K562 (cell line): ENCODE measurements around the gene PTGFR. TPM values are rescaled to one million over a fixed set of nuclear protein-coding genes. Genes with fewer than 3 reads are reported as not detected.

Experiments used
- ATAC-seq: fragments of 200-7000 bp; cut with Tn5 transposase; 3 replicates; pipeline ENCODE4 v1.9.1; 2020; ENCODE audit warnings: moderate library complexity
- BruUV-seq: library from RNA; stranded (reverse); fragments of 400-500 nt; replicated peaks from 2 replicates; lab custom pipeline; 2021; lab: Mats Ljungman, UMichigan
- CTCF ChIA-PET: fragments of 300-600 bp; formaldehyde crosslinking; extraction: SDS; loops from one replicate; lab custom pipeline; 2021; ENCODE audit warnings: low intra/inter-chr PET ratio; lab: Yijun Ruan, JAX
- POLR2A ChIA-PET: fragments of 300-600, 350-650 bp; sonication (Branson Sonifier 250); formaldehyde crosslinking; extraction: SDS; loops from one replicate; lab custom pipeline; 2021; ENCODE audit warnings: antibody characterized with exemption, inconsistent platforms; lab: Yijun Ruan, JAX
- DNase-seq, 4 experiments: peaks; one replicate each; pipeline versions ENCODE4 v3.0.0 to v3.0.0-alpha.2; 2011 to 2018; ENCODE audit warnings: low spot score in 3 of 4, mixed read lengths in 3 of 4; ENCODE audit errors: extremely low read depth in 1 of 4
- FAIRE-seq: peaks from 2 replicates; lab custom pipeline; 2011; peaks lifted over from hg19 to GRCh38; lab: Jason Lieb, UNC
- H2AFZ ChIP-seq: 2 replicates; pipeline ENCODE4 v1.6.0; 2011; ENCODE audit warnings: low read depth, low read length, control low read depth, inconsistent platforms
- H3K27ac ChIP-seq: fragments of 200-600 bp; 3 replicates; pipeline ENCODE4 v1.8.0; 2011; ENCODE audit warnings: low read depth, mild to moderate bottlenecking, control low read depth, inconsistent platforms, low read length, moderate library complexity, mixed read lengths; ENCODE audit errors: extremely low read depth
- H3K27me3 ChIP-seq, 2 experiments: fragments of 300-600 bp in 1 of 2; 2 replicates in 1 of 2; 3 replicates in 1 of 2; pipeline versions ENCODE4 v1.6.0 to v1.8.0; 2011; ENCODE audit warnings: inconsistent platforms in 2 of 2, low read length in 2 of 2, mild to moderate bottlenecking in 1 of 2, mixed read lengths in 1 of 2, moderate library complexity in 1 of 2; ENCODE audit not compliant: control insufficient read depth in 2 of 2, insufficient read depth in 2 of 2
- H3K36me3 ChIP-seq: fragments of 300-600 bp; 3 replicates; pipeline ENCODE4 v1.8.0; 2011; ENCODE audit warnings: mild to moderate bottlenecking, low read length, inconsistent platforms; ENCODE audit not compliant: control insufficient read depth, insufficient read depth
- H3K4me1 ChIP-seq, 2 experiments: fragments of 200-600 bp in 1 of 2; replicated peaks in 1 of 2; 2 replicates in 1 of 2; 3 replicates in 1 of 2; pipeline versions ENCODE4 v1.5.1 to v1.8.0; 2011; ENCODE audit warnings: inconsistent platforms in 2 of 2, low read length in 2 of 2, mild to moderate bottlenecking in 1 of 2, mixed read lengths in 1 of 2, moderate library complexity in 1 of 2; ENCODE audit not compliant: control insufficient read depth in 2 of 2, insufficient read depth in 2 of 2
- H3K4me2 ChIP-seq: 2 replicates; pipeline ENCODE4 v1.6.1; 2011; ENCODE audit warnings: low read length, control low read depth, inconsistent platforms, mixed read lengths; ENCODE audit not compliant: insufficient read depth
- H3K4me3 ChIP-seq: fragments of 200-600 bp; sonication (generic), shearing (Covaris generic); 2 replicates; pipeline ENCODE4 v1.5.1; 2016; ENCODE audit warnings: control low read depth, inconsistent platforms
- H3K79me2 ChIP-seq: fragments of 200-600 bp; 3 replicates; pipeline ENCODE4 v1.8.0; 2011; ENCODE audit warnings: low read length, inconsistent platforms; ENCODE audit not compliant: control insufficient read depth, insufficient read depth
- H3K9ac ChIP-seq, 2 experiments: 2 replicates each; pipeline versions ENCODE4 v1.6.0 to v1.6.1; 2011; ENCODE audit warnings: low read depth in 2 of 2, low read length in 2 of 2, control low read depth in 1 of 2, inconsistent platforms in 1 of 2, mild to moderate bottlenecking in 1 of 2, mixed read lengths in 1 of 2; ENCODE audit not compliant: insufficient read depth in 1 of 2
- H3K9me1 ChIP-seq: one replicate; pipeline ENCODE4 v1.6.0; 2011; ENCODE audit warnings: inconsistent platforms, mild to moderate bottlenecking, low read length, moderate library complexity; ENCODE audit not compliant: control insufficient read depth, insufficient read depth
- H3K9me3 ChIP-seq: replicated peaks from 2 replicates; pipeline ENCODE4 v1.5.1; 2011; ENCODE audit warnings: low read depth, low read length, inconsistent platforms; ENCODE audit not compliant: control insufficient read depth, insufficient read depth
- H4K20me1 ChIP-seq: replicated peaks from 2 replicates; pipeline ENCODE4 v1.6.1; 2011; ENCODE audit warnings: low read length, inconsistent platforms, mixed read lengths; ENCODE audit not compliant: control insufficient read depth, insufficient read depth
- BRD9 ChIP-seq: fragments of 450-650 bp; IDR thresholded peaks from 2 replicates; pipeline ENCODE4 v1.6.1; 2018; ENCODE audit warnings: low read depth; ENCODE audit not compliant: partially characterized antibody
- EP300 ChIP-seq: IDR thresholded peaks from 2 replicates; pipeline ENCODE4 v1.6.1; 2012; ENCODE audit warnings: low read length, improper control_type of control experiment
- ETS2 ChIP-seq: IDR thresholded peaks from 2 replicates; pipeline ENCODE4 v1.6.1; 2016; ENCODE audit warnings: borderline replicate concordance, missing genetic modification characterization, mild to moderate bottlenecking, moderate library complexity, missing compliant biosample characterization; ENCODE audit not compliant: poor library complexity, severe bottlenecking
- HBP1 ChIP-seq: fragments of 450-650 bp; formaldehyde crosslinking; IDR thresholded peaks from 2 replicates; pipeline ENCODE4 v1.4.0; 2022; ENCODE audit warnings: missing genetic modification characterization
- HOXB6 ChIP-seq: fragments of 250-450 bp; sonication (Bioruptor Pico); IDR thresholded peaks from 2 replicates; pipeline ENCODE4 v1.5.1; 2022; ENCODE audit warnings: mild to moderate bottlenecking, borderline replicate concordance
- IFI16 ChIP-seq: fragments of 250-450 bp; sonication (Bioruptor Pico); IDR thresholded peaks from 2 replicates; pipeline ENCODE4 v2.1.2; 2022; ENCODE audit warnings: mild to moderate bottlenecking, inconsistent platforms
- MTA1 ChIP-seq: fragments of 450-650 bp; IDR thresholded peaks from 2 replicates; pipeline ENCODE4 v1.6.1; 2017; ENCODE audit warnings: borderline replicate concordance
- MXD1 ChIP-seq: fragments of 250-450 bp; sonication (Bioruptor Pico); IDR thresholded peaks from 2 replicates; pipeline ENCODE4 v1.8.0; 2021; ENCODE audit warnings: borderline replicate concordance, mild to moderate bottlenecking, moderate library complexity; ENCODE audit not compliant: poor library complexity, severe bottlenecking
- PHTF2 ChIP-seq: fragments of 250-450 bp; sonication (Bioruptor Pico); IDR thresholded peaks from 2 replicates; pipeline ENCODE4 v1.5.0; 2021; ENCODE audit warnings: mild to moderate bottlenecking
- PML ChIP-seq: IDR thresholded peaks from 2 replicates; pipeline ENCODE4 v1.6.1; 2012; ENCODE audit warnings: low read length, inconsistent platforms
- STAT5B ChIP-seq: fragments of 250-450 bp; sonication (Bioruptor Pico); IDR thresholded peaks from 2 replicates; pipeline ENCODE4 v1.8.0; 2021; ENCODE audit warnings: mild to moderate bottlenecking, inconsistent platforms
- ZMIZ1 ChIP-seq, 2 experiments: fragments of 150-350 bp in 1 of 2; IDR thresholded peaks; 2 replicates each; pipeline ENCODE4 v1.6.1; 2012 to 2016; ENCODE audit warnings: low read depth in 2 of 2, low read length in 2 of 2, mild to moderate bottlenecking in 1 of 2, moderate library complexity in 1 of 2
- ZNF717 ChIP-seq: fragments of 250-450 bp; sonication (Bioruptor Pico); IDR thresholded peaks from 2 replicates; pipeline ENCODE4 v1.5.0; 2021
- WGBS: fragments of 100-300 bp; shearing (Covaris generic); methylation state at CpG from one replicate; pipeline ENCODE4 v1.1.6; 2016; ENCODE audit warnings: low coverage, mixed read lengths; ENCODE audit not compliant: insufficient coverage; ENCODE audit errors: missing lambda C conversion rate; 5-methylcytosine and 5-hydroxymethylcytosine counted together
- in situ Hi-C: fragments of 300-500 bp; cut with MboI; formaldehyde crosslinking; loops from 4 replicates; pipeline ENCODE4 v1.15.0; 2018; ENCODE audit warnings: inconsistent platforms, mixed read lengths
- intact Hi-C: fragments of 100-400 bp; cut with micrococcal nuclease; formaldehyde crosslinking; loops from 2 replicates; pipeline ENCODE4 v1.14.2; 2022
- polyA plus RNA-seq, 8 experiments: library from polyadenylated mRNA; depleted of rRNA in 4 of 8; stranded (reverse) in 5 of 8; unstranded in 3 of 8; fragments of >200 nt; fragmentation: Nextera tagmentation in 2 of 8; fragmentation: Illumina TruSeq in 1 of 8; extraction: Ambion mirVana in 2 of 8; extraction: Trizol in 1 of 8; gene quantifications; 2 replicates each; pipeline versions ENCODE4 v1.2.1 to v1.2.3, GENCODE V29; 2011 to 2014; ENCODE audit warnings: inconsistent platforms in 1 of 8, missing spikeins in 1 of 8
- total RNA-seq, 7 experiments: library from RNA; depleted of rRNA in 6 of 7; stranded (reverse); fragments of >200 nt in 6 of 7; fragmentation: Illumina TruSeq in 2 of 7; extraction: Trizol in 2 of 7; gene quantifications; 2 replicates each; pipeline versions ENCODE4 v1.2.1 to v1.2.3, GENCODE V29; 2011 to 2021; ENCODE audit warnings: low replicate concordance in 1 of 7

Gene PTGFR
- total and polyA plus RNA-seq, 9 of the 15 experiments (the other 6 are each of a cell fraction or from before 2014, with no cell fraction given) = 0.04 TPM; not detected in 8

GRCh38 chr1:78441921-78442320, 48.9 kb upstream of the PTGFR start:
- no TSS peak for BruUV-seq
- TF ChIP-seq PML = no peak
- TF ChIP-seq STAT5B (CRISPR knock-in tag) = no peak
- TF ChIP-seq EP300 = no peak
- no peaks in the 10 kb centered on the region for H3K36me3 ChIP-seq
- no peak overlapping the region for H2AFZ ChIP-seq
- ATAC-seq (no peak), FAIRE-seq (no peak), DNase-seq (no peak)
- no peaks in the 10 kb centered on the region for H3K4me1 ChIP-seq
- no peak overlapping the region for H3K27ac ChIP-seq
- no peak overlapping the region for H3K4me3 ChIP-seq
- H3K4me2 ChIP-seq = no peak overlapping the region
- in situ Hi-C loops (no loop called here), intact Hi-C loops (no loop called here)
- H4K20me1 ChIP-seq = no peaks in the 10 kb centered on the region
- no peaks in the 10 kb centered on the region for H3K27me3 ChIP-seq
- no peak overlapping the region for H3K9ac ChIP-seq
- no peaks in the 10 kb centered on the region for H3K9me1 ChIP-seq
- 0% methylated on average over 3 of the region's 3 CpGs for WGBS
- CTCF ChIA-PET = no interaction called here
- no peaks in the 10 kb centered on the region for H3K79me2 ChIP-seq
- no peaks in the 10 kb centered on the region for H3K9me3 ChIP-seq
- POLR2A ChIA-PET = no interaction called here

GRCh38 chr1:78447086-78447485, 43.7 kb upstream of the PTGFR start:
- Histone ChIP-seq H3K79me2 (no peaks in the 10 kb centered on the region), H2AFZ (no peak overlapping the region), H3K9me3 (no peaks in the 10 kb centered on the region), H3K36me3 (no peaks in the 10 kb centered on the region), H3K4me3 (no peak overlapping the region), H3K9ac (no peak overlapping the region), H3K27ac (no peak overlapping the region), H3K9me1 (no peaks in the 10 kb centered on the region), H3K4me2 (no peak overlapping the region), H3K4me1 (no peaks in the 10 kb centered on the region), H3K27me3 (no peaks in the 10 kb centered on the region), H4K20me1 (no peaks in the 10 kb centered on the region)
- POLR2A ChIA-PET = no interaction called here
- ATAC-seq = no peak
- intact Hi-C loops (no loop called here), in situ Hi-C loops (no loop called here)
- no peak for DNase-seq
- no TSS peak for BruUV-seq
- CTCF ChIA-PET = no interaction called here
- FAIRE-seq = no peak
- TF ChIP-seq ETS2 (tag) (no peak), HOXB6 (CRISPR knock-in tag) (no peak), ZNF717 (CRISPR knock-in tag) (no peak), MXD1 (no peak), MTA1 (no peak), HBP1 (CRISPR knock-in tag) (no peak), BRD9 (no peak), PHTF2 (no peak), ZMIZ1 (IDR thresholded peaks at IDR 0.05; ENCODE audit: low read depth in 2 of 2, low read length in 2 of 2) (no peak), IFI16 (CRISPR knock-in tag) (no peak)
